SK-N-SH treated with all-trans-retinoic acid at 6 μM for 48 hours (cell line): ENCODE measurements around the gene HMCN2.

Experiments
- ATAC-seq: fragments of 200-7000 bp; cut with Tn5 transposase; 3 replicates; pipeline ENCODE4 v1.9.1; 2020; ENCODE audit warnings: mild to moderate bottlenecking, moderate library complexity
- ARNTL ChIP-seq: fragments of 450-650 bp; formaldehyde crosslinking; IDR thresholded peaks from 2 replicates; pipeline ENCODE4 v1.5.0; 2020; ENCODE audit warnings: low read depth, mild to moderate bottlenecking, moderate library complexity, borderline replicate concordance
- BACH2 ChIP-seq: fragments of 250-450 bp; sonication (Bioruptor Pico); IDR thresholded peaks from 2 replicates; pipeline ENCODE4 v1.9.0; 2021; ENCODE audit warnings: mild to moderate bottlenecking, borderline replicate concordance
- CSDC2 ChIP-seq: fragments of 250-450 bp; sonication (Bioruptor Pico); IDR thresholded peaks from 2 replicates; pipeline ENCODE4 v1.5.0; 2020; ENCODE audit warnings: mild to moderate bottlenecking, moderate library complexity
- ESRRG ChIP-seq: fragments of 250-450 bp; sonication (Bioruptor Pico); IDR thresholded peaks from 2 replicates; pipeline ENCODE4 v1.6.1; 2021; ENCODE audit warnings: mild to moderate bottlenecking
- GLIS3 ChIP-seq: fragments of 250-450 bp; sonication (Bioruptor Pico); IDR thresholded peaks from 2 replicates; pipeline ENCODE4 v1.5.0; 2020; ENCODE audit warnings: mild to moderate bottlenecking, moderate library complexity
- ISL1 ChIP-seq: fragments of 250-450 bp; sonication (Bioruptor Pico); IDR thresholded peaks from 2 replicates; pipeline ENCODE4 v2.1.2; 2022; ENCODE audit warnings: mild to moderate bottlenecking, moderate library complexity
- OSR1 ChIP-seq: fragments of 250-450 bp; sonication (Bioruptor Pico); IDR thresholded peaks from 2 replicates; pipeline ENCODE4 v1.8.0; 2022; ENCODE audit warnings: moderate library complexity, mild to moderate bottlenecking, inconsistent platforms
- PPARA ChIP-seq: fragments of 250-450 bp; sonication (Bioruptor Pico); IDR thresholded peaks from 2 replicates; pipeline ENCODE4 v1.5.0; 2020; ENCODE audit warnings: mild to moderate bottlenecking, borderline replicate concordance
- RARB ChIP-seq: fragments of 250-450 bp; sonication (Bioruptor Pico); IDR thresholded peaks from 2 replicates; pipeline ENCODE4 v1.8.0; 2021; ENCODE audit warnings: mild to moderate bottlenecking, moderate library complexity
- SNAI2 ChIP-seq: fragments of 250-450 bp; sonication (Bioruptor Pico); IDR thresholded peaks from 2 replicates; pipeline ENCODE4 v1.5.0; 2020; ENCODE audit warnings: mild to moderate bottlenecking, moderate library complexity
- TCF4 ChIP-seq: fragments of 250-450 bp; sonication (Bioruptor Pico); IDR thresholded peaks from 2 replicates; pipeline ENCODE4 v1.8.0; 2021; ENCODE audit warnings: mild to moderate bottlenecking, moderate library complexity, borderline replicate concordance
- TOX ChIP-seq: fragments of 250-450 bp; sonication (Bioruptor Pico); IDR thresholded peaks from 2 replicates; pipeline ENCODE4 v1.8.0; 2021; ENCODE audit warnings: mild to moderate bottlenecking, moderate library complexity, borderline replicate concordance
- ZFP3 ChIP-seq: fragments of 250-450 bp; sonication (Bioruptor Pico); IDR thresholded peaks from 2 replicates; pipeline ENCODE4 v1.5.0; 2020; ENCODE audit warnings: mild to moderate bottlenecking, moderate library complexity
- ZFP30 ChIP-seq: fragments of 450-650 bp; formaldehyde crosslinking; IDR thresholded peaks from 2 replicates; pipeline ENCODE4 v1.5.0; 2022; ENCODE audit warnings: mild to moderate bottlenecking, moderate library complexity
- ZNF565 ChIP-seq: fragments of 450-650 bp; formaldehyde crosslinking; conservative IDR thresholded peaks from 2 replicates; pipeline ENCODE4 v1.5.0; 2020; ENCODE audit warnings: low read depth, mild to moderate bottlenecking, moderate library complexity
- ZNF70 ChIP-seq: fragments of 450-650 bp; formaldehyde crosslinking; IDR thresholded peaks from 2 replicates; pipeline ENCODE4 v1.5.0; 2020; ENCODE audit warnings: mild to moderate bottlenecking, moderate library complexity
- ZNF8 ChIP-seq: fragments of 450-650 bp; formaldehyde crosslinking; IDR thresholded peaks from 2 replicates; pipeline ENCODE4 v1.5.0; 2020; ENCODE audit warnings: mild to moderate bottlenecking, moderate library complexity
- TF ChIP-seq, protein P1 (sequence below): fragments of 250-450 bp; sonication (Bioruptor Pico); IDR thresholded peaks from 2 replicates; pipeline ENCODE4 v1.8.0; 2021; ENCODE audit warnings: low read depth, mild to moderate bottlenecking, moderate library complexity, borderline replicate concordance
- TF ChIP-seq, protein P2 (sequence below): fragments of 250-450 bp; sonication (Bioruptor Pico); IDR thresholded peaks from 2 replicates; pipeline ENCODE4 v1.5.1; 2021; ENCODE audit warnings: mild to moderate bottlenecking, moderate library complexity
- TF ChIP-seq, protein P3 (sequence below): fragments of 250-450 bp; sonication (Bioruptor Pico); IDR thresholded peaks from 2 replicates; pipeline ENCODE4 v1.8.0; 2020; ENCODE audit warnings: mild to moderate bottlenecking, moderate library complexity, borderline replicate concordance

Gene HMCN2

DNA sequence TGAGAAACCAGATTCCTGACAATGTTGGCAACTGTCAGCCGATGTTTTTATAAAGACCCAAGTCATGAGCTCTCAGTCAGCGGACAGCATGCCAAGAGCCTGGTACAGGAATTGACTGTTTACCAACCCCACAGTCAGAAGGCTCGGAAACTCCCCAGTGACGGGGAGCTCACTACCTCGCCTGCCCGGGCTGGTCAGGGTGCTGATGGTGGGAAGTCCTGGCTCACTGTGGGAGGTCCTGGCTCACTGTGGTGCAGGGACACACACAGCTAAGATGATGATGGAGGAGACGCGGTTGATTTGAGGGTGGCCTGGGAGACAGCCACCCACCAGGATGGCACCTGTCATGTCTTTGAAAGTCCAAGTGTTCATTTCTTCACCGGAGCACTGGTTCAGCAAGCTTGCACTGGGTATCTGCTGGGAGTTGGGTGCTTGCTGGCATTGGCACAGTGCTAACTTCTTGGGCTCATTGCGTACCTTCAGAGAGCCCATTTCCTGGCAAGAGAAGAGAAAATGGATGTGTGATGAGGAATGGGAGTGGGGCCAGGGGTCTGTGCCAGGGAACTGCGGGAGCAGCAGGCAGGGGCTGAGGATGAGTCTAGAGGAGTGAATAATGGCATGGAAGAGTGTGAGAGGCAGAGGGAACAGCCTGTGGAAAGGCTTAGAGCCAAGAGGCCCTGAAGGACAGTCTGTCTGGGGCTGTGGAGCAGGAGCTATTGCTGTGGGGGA is 194.5 kb downstream of the HMCN2 start:
- TF ChIP-seq TCF4 (no peak), PPARA (CRISPR knock-in tag) (no peak), TOX (no peak), RARB (CRISPR knock-in tag) (no peak), GLIS3 (CRISPR knock-in tag) (no peak), BACH2 (CRISPR knock-in tag) (no peak), ZFP3 (CRISPR knock-in tag) (no peak), ISL1 (CRISPR knock-in tag) (no peak)
- no peak; the same call in 2 of the 3 replicates for ATAC-seq

- ATAC-seq: peak; percentile 82
- no peak for TF ChIP-seq ISL1 (CRISPR knock-in tag)
- no peak for TF ChIP-seq GLIS3 (CRISPR knock-in tag)
- no peak for TF ChIP-seq ZNF70 (CRISPR knock-in tag)
- no peak for TF ChIP-seq ZFP3 (CRISPR knock-in tag)
- TF ChIP-seq PPARA (CRISPR knock-in tag): no peak
- no peak for TF ChIP-seq CSDC2 (CRISPR knock-in tag)
- TF ChIP-seq, protein P1, sequence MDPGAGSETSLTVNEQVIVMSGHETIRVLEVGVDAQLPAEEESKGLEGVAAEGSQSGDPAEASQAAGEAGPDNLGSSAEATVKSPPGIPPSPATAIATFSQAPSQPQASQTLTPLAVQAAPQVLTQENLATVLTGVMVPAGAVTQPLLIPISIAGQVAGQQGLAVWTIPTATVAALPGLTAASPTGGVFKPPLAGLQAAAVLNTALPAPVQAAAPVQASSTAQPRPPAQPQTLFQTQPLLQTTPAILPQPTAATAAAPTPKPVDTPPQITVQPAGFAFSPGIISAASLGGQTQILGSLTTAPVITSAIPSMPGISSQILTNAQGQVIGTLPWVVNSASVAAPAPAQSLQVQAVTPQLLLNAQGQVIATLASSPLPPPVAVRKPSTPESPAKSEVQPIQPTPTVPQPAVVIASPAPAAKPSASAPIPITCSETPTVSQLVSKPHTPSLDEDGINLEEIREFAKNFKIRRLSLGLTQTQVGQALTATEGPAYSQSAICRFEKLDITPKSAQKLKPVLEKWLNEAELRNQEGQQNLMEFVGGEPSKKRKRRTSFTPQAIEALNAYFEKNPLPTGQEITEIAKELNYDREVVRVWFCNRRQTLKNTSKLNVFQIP (CRISPR knock-in tag): no peak
- no peak for TF ChIP-seq ZFP30 (CRISPR knock-in tag)
- TF ChIP-seq SNAI2: no peak
Observed at GRCh38 chr9:130461218-130461630, 195.7 kb downstream of the HMCN2 start.

- no peak; the same call in 2 of the 3 replicates for ATAC-seq
- TF ChIP-seq RARB (CRISPR knock-in tag) (no peak), CSDC2 (CRISPR knock-in tag) (no peak), BACH2 (CRISPR knock-in tag) (no peak), ZNF70 (CRISPR knock-in tag) (no peak), TCF4 (no peak), PPARA (CRISPR knock-in tag) (no peak), ZNF8 (no peak), SNAI2 (no peak)
- TF ChIP-seq, protein P1 (CRISPR knock-in tag): no peak
- TF ChIP-seq, protein P2, sequence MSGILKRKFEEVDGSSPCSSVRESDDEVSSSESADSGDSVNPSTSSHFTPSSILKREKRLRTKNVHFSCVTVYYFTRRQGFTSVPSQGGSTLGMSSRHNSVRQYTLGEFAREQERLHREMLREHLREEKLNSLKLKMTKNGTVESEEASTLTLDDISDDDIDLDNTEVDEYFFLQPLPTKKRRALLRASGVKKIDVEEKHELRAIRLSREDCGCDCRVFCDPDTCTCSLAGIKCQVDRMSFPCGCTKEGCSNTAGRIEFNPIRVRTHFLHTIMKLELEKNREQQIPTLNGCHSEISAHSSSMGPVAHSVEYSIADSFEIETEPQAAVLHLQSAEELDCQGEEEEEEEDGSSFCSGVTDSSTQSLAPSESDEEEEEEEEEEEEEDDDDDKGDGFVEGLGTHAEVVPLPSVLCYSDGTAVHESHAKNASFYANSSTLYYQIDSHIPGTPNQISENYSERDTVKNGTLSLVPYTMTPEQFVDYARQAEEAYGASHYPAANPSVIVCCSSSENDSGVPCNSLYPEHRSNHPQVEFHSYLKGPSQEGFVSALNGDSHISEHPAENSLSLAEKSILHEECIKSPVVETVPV (CRISPR knock-in tag): no peak
- TF ChIP-seq, protein P3, sequence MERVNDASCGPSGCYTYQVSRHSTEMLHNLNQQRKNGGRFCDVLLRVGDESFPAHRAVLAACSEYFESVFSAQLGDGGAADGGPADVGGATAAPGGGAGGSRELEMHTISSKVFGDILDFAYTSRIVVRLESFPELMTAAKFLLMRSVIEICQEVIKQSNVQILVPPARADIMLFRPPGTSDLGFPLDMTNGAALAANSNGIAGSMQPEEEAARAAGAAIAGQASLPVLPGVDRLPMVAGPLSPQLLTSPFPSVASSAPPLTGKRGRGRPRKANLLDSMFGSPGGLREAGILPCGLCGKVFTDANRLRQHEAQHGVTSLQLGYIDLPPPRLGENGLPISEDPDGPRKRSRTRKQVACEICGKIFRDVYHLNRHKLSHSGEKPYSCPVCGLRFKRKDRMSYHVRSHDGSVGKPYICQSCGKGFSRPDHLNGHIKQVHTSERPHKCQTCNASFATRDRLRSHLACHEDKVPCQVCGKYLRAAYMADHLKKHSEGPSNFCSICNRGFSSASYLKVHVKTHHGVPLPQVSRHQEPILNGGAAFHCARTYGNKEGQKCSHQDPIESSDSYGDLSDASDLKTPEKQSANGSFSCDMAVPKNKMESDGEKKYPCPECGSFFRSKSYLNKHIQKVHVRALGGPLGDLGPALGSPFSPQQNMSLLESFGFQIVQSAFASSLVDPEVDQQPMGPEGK (CRISPR knock-in tag): no peak
Observed at GRCh38 chr9:130461731-130462130, 196.2 kb downstream of the HMCN2 start.

GRCh38 chr9:130462685-130463540 is 197.4 kb downstream of the HMCN2 start:
- no peak for ATAC-seq
- TF ChIP-seq ESRRG (CRISPR knock-in tag): no peak
- TF ChIP-seq BACH2 (CRISPR knock-in tag): no peak
- TF ChIP-seq, protein P1 (CRISPR knock-in tag): no peak
- no peak for TF ChIP-seq PPARA (CRISPR knock-in tag)
- TF ChIP-seq, protein P3 (CRISPR knock-in tag): no peak
- no peak for TF ChIP-seq ARNTL (CRISPR knock-in tag)
- no peak for TF ChIP-seq ZNF565 (CRISPR knock-in tag)
- TF ChIP-seq OSR1 (CRISPR knock-in tag): no peak
- no peak for TF ChIP-seq ZFP3 (CRISPR knock-in tag)
